ENCODE measurements around the gene TMEM59. TPM values are rescaled to one million over a fixed set of nuclear protein-coding genes. Genes with fewer than 3 reads are reported as not detected.
"Not testable (repeated sequence)": the region's sequence is repeated elsewhere in the genome, so short reads cannot be mapped to it uniquely, and the experiment has no call there.

The TMEM59 gene
- total RNA-seq, 1 donor from 2014 or later: 119 TPM

DNA sequence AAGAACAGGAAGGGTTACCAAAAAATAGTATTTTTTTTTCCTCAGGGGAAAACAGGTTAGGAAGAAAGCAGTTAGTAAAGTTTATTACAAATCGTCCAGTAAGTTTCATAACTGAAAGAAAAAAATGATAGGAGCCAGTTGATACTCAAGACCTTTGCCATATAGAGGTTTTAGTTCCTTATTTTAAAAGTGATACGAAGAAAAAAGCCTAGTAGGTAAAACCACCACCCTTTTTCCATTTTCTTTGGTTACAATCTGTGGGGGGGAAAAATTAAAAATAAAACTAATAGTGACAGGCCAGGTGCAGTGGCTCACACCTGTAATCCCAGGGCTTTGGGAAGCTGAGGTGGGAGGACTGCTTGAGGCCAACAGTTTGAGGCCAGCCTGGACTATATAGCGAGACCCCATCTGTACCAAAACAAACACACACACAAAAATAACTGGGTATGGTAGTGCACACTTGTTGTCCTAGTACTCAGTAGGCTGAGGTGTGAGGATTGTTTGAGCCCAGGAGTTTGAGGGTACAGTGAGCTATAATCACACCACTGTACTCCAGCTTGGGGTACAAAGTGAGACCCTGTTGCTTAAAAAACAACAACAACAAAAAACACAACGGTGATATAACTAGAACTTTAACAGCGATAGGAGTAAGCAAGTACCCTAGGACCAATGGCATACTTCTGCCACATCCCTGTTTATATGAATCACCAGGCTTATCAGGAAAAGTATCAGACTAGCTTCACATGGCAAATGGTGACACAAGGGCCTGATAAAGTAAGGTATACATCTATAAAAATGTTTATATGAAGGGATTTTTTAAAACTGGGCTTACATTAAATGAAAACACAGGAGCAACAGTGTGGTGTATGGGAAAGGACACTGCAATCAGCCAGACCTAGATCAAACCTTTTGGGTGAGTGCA lies 5.4 kb downstream of the TMEM59 start:
- Mint-ChIP-seq H3K27me3 (ENCODE audit: insufficient read depth) (no peaks in the 10 kb centered on the region), H3K4me3 (no peak overlapping the region), H3K27ac (no peak overlapping the region), H3K9me3 (no peaks in the 10 kb centered on the region), H3K36me3 (ENCODE audit: low read depth) (peaks cover 15% of the 10 kb centered on the region), H3K4me1 (ENCODE audit: low read depth) (no peaks in the 10 kb centered on the region)
- no peak for DNase-seq (ENCODE audit: low spot score)
- intact Hi-C loops (cut with micrococcal nuclease): no loop called here

DNA sequence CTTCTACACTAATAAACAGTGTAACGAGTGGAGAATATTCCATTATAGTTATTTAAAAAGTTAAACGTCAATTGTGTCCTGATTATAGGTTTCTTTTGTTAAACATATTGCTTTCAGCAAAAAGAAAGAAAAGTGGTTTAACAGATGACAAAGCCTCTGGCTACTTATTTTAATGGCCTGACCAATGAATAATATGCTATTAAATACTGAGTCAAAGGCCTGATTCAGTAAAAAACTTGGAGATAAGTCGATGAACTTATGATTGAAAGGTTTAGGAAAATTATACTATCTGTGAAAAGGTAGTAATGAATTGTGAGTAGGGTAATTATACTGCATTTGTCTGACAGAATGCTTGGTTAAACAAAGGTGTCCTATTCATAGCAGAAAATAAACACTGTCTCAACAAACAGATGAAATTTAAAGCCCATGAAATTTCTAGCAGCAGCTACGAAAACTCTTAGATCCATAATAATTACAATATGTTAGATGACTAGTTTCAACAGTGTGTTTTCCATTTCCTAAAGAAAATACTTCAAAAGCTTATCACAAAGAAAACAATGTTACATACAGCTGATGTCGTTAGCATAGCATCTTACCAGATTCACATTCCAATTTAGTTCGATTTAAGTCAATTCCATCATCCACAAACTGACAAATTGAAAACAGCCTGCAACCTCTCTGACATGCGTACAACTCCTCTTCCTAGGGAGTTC lies 6.2 kb downstream of the TMEM59 start:
- no peak overlapping the region for H3K4me3 Mint-ChIP-seq
- DNase-seq (ENCODE audit: low spot score): no peak
- H3K27ac Mint-ChIP-seq: no peak overlapping the region
- intact Hi-C loops (cut with micrococcal nuclease): no loop called here
- H3K9me3 Mint-ChIP-seq: no peaks in the 10 kb centered on the region
- H3K36me3 Mint-ChIP-seq (ENCODE audit: low read depth): peaks cover 20% of the 10 kb centered on the region
- H3K27me3 Mint-ChIP-seq (ENCODE audit: insufficient read depth): no peaks in the 10 kb centered on the region
- H3K4me1 Mint-ChIP-seq (ENCODE audit: low read depth): no peaks in the 10 kb centered on the region

DNA sequence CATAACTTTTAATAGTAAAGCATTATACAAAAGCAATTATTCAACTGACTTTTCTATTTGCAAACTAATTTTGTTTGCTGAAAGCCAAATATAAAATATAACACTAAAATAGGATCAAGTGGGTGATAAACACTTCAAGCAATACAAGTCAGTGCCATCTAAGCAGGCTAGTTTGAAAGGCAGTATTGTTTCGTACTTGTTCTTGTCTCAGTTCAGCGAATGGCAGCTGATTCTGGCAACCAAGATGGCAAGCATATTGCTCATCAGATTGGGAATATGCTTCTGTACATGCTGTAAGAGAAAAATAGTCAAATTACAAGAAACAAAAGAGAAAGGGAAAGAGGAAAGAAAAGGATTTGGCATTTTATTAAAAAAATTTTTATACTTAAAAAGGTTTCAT lies 7.5 kb downstream of the TMEM59 start:
- no peaks in the 10 kb centered on the region for H3K4me1 Mint-ChIP-seq (ENCODE audit: low read depth)
- no peak overlapping the region for H3K27ac Mint-ChIP-seq
- no peak for DNase-seq (ENCODE audit: low spot score)
- no peaks in the 10 kb centered on the region for H3K9me3 Mint-ChIP-seq
- no peaks in the 10 kb centered on the region for H3K27me3 Mint-ChIP-seq (ENCODE audit: insufficient read depth)
- intact Hi-C loops (cut with micrococcal nuclease): no loop called here
- no peak overlapping the region for H3K4me3 Mint-ChIP-seq
- peaks cover 22% of the 10 kb centered on the region for H3K36me3 Mint-ChIP-seq (ENCODE audit: low read depth)

DNA sequence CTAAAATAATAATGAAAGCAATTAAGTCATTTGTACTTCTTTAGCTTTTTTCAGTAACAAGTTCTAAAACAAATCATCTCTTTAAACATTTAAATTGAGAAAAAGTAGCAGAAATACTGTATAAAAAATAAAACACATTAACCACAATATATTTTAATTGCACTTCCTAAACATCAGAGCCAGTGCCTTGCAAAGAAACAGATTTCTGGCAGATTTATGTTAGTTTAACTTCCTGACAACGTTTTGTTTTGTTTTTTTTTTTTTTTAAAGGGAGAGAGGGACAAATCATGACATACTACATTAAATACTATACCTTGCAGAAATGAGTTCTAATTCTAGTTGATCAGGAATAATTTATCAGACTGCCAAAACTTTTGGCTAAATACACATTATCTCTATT lies 11.2 kb downstream of the TMEM59 start:
- intact Hi-C loops (cut with micrococcal nuclease): no loop called here
- Mint-ChIP-seq H3K27me3 (ENCODE audit: insufficient read depth) (no peaks in the 10 kb centered on the region), H3K4me1 (ENCODE audit: low read depth) (no peaks in the 10 kb centered on the region), H3K27ac (no peak overlapping the region), H3K36me3 (ENCODE audit: low read depth) (peaks cover 36% of the 10 kb centered on the region), H3K9me3 (no peaks in the 10 kb centered on the region), H3K4me3 (no peak overlapping the region)
- no peak for DNase-seq (ENCODE audit: low spot score)

DNA sequence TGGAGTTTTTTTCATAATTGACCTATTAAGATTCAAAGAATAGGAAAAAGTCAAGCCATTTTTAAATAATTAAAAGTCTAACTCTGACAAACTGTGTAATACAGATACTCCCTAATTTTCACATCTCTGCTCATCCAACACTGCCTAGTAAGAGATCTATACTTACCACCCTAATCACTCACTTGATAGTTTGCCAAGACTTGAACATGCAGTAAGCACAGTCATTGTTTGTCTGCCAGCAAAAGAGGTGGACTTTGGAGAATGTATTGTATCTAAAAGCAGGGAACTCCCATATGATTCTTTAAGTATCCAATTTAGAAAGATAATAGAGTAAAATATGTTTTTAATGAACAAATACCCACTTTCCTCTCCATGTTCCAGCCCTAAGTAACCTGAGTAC lies 15.5 kb downstream of the TMEM59 start:
- intact Hi-C loops (cut with micrococcal nuclease): no loop called here
- no peak for DNase-seq (ENCODE audit: low spot score)
- Mint-ChIP-seq H3K27me3 (ENCODE audit: insufficient read depth) (no peaks in the 10 kb centered on the region), H3K9me3 (no peaks in the 10 kb centered on the region), H3K27ac (no peak overlapping the region), H3K4me3 (no peak overlapping the region), H3K4me1 (ENCODE audit: low read depth) (no peaks in the 10 kb centered on the region), H3K36me3 (ENCODE audit: low read depth) (peaks cover 36% of the 10 kb centered on the region)

DNA sequence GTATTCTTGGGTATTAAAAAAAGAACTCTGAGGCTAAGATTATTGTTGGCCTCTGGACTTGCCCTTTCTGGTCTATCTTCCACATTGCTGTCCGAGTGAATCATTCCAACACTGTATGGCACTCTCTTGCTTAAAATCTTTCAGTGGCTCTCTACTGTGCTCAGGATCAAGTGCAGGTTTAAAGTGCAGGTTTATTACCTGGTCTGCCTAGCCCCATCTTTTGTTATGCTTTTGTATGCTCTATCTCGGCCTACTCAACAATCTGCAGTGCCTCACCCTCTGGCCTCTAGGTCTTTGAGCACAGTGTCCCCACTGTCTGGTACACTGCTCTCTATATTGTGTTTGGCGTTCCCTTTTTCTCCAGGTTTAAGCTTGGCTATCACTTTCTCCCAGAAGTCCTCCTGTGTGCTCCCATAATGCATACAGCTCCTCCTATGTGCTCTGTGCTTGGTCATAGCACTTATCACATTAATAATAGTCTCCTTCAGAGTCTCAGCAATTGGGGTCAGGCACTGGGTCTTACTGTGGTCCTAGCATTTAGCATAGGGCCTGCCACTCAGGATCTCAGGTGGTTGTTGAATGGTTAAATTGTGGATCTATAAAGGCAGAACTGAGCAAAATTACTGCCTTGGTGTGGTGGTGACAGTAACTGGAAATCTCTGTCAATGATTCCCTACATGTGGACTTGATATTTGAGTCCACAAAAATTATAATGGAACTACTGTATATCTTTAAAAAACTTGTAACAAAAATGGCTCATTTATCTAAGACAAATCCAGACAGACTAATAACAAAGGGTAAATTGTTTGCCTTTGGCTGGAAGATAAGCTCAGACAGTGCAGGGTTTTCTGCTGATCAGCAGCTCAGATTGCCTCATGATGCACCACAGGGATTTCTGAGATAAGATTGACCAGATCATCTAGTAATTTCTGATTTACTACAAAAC lies 24.4 kb downstream of the TMEM59 start:
- Mint-ChIP-seq H3K36me3 (ENCODE audit: low read depth) (peaks cover 13% of the 10 kb centered on the region), H3K4me1 (ENCODE audit: low read depth) (no peaks in the 10 kb centered on the region), H3K4me3 (no peak overlapping the region), H3K27me3 (ENCODE audit: insufficient read depth) (no peaks in the 10 kb centered on the region), H3K27ac (no peak overlapping the region), H3K9me3 (no peaks in the 10 kb centered on the region)
- intact Hi-C loops (cut with micrococcal nuclease): no loop called here
- DNase-seq (ENCODE audit: low spot score): no peak

DNA sequence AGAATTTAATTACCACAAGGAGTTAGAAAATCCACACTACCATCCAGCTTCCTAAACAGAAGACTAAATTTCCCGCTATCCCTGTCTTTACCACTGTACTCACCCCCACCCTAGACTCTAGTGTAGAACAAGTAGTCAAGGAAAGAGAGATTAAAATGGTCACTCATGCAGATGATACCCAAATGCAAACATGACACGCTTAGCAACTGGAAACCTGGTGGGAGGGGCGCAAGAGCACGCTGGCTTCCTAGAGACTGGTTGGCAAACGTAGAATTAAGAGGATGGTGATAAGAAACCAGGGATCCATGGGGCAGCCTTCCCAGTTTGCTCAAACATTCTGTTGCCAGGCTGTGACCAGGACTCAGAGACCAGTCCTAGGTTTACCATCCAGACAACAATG lies 25.2 kb downstream of the TMEM59 start:
- Mint-ChIP-seq H3K4me3 (no peak overlapping the region), H3K27me3 (ENCODE audit: insufficient read depth) (no peaks in the 10 kb centered on the region), H3K27ac (no peak overlapping the region), H3K4me1 (ENCODE audit: low read depth) (no peaks in the 10 kb centered on the region), H3K36me3 (ENCODE audit: low read depth) (peaks cover 13% of the 10 kb centered on the region), H3K9me3 (no peaks in the 10 kb centered on the region)
- DNase-seq (ENCODE audit: low spot score): no peak
- intact Hi-C loops (cut with micrococcal nuclease): no loop called here

DNA sequence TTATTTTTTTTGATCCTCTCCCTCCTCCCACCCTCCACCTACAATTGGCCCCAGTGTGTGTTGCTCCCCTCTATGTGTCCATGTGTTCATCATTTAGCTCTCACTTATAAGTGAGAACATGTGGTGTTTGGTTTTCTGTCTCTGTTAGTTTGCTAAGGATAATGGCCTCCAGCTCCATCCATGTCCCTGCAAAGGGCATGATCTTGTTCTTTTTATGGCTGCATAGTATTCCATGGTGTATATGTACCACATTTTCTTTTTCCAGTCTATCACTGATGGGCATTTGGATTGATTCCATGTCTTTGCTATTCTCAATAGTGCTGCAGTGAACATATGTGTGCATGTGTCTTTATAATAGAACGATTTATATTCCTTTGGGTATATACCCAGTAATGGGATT lies 28.2 kb downstream of the TMEM59 start:
- H3K9me3 Mint-ChIP-seq; H3K27ac Mint-ChIP-seq; intact Hi-C loops (cut with micrococcal nuclease); H3K36me3 Mint-ChIP-seq (ENCODE audit: low read depth); H3K4me1 Mint-ChIP-seq (ENCODE audit: low read depth); H3K27me3 Mint-ChIP-seq (ENCODE audit: insufficient read depth); H3K4me3 Mint-ChIP-seq; DNase-seq (ENCODE audit: low spot score): not testable (repeated sequence)

DNA sequence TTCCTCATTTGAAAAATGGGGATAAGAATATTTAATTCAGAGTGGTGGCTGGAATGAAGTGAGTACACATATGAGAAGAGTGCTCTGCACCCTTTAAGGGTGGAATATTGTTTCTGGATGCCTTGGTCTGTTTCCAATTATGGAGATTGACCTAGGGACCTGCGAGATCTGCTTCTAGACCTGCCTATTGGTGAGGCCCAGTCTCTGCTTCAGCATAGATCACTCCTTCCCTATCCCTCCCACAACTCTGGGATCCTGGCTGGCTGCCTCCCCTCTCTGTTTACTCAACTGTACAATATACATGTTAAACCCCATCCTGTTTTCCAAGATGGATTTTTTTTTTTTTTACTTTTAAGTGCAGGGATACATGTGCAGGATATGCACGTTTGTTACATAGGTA lies 28.6 kb downstream of the TMEM59 start:
- Mint-ChIP-seq H3K9me3 (no peaks in the 10 kb centered on the region), H3K27ac (no peak overlapping the region), H3K4me1 (ENCODE audit: low read depth) (no peaks in the 10 kb centered on the region), H3K27me3 (ENCODE audit: insufficient read depth) (no peaks in the 10 kb centered on the region), H3K36me3 (ENCODE audit: low read depth) (peaks cover 2% of the 10 kb centered on the region), H3K4me3 (no peak overlapping the region)
- no peak for DNase-seq (ENCODE audit: low spot score)
- intact Hi-C loops (cut with micrococcal nuclease): no loop called here

DNA sequence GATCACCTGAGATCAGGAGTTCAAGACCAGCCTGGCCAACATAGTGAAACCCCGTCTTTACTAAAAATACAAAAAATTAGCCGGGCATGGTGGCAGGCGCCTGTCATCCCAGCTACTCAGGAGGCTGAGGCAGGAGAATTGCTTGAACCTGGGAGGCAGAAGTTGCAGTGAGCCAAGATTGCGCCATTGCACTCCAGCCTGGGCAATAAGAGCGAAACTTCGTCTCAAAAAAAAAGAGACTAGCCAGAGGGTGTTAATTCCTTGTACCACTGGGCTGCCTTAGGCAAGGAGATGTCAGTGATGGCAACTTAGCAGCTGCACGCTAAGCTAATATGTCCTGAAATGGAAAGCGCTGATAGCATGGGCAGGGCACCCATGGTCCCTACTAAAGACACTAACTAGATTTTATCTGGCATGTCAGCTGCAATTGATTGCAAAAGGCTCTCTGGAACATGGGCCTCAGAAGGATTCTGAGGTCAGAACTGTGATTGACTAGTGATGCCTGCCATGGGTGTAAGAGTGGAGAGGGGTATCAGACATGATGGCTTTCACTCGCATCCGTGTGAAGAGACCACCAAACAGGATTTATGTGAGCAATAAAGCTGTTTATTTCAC lies 33.3 kb downstream of the TMEM59 start:
- H3K4me3 Mint-ChIP-seq; H3K27ac Mint-ChIP-seq; H3K36me3 Mint-ChIP-seq (ENCODE audit: low read depth); DNase-seq (ENCODE audit: low spot score); intact Hi-C loops (cut with micrococcal nuclease); H3K4me1 Mint-ChIP-seq (ENCODE audit: low read depth); H3K9me3 Mint-ChIP-seq; H3K27me3 Mint-ChIP-seq (ENCODE audit: insufficient read depth): not testable (repeated sequence)

DNA sequence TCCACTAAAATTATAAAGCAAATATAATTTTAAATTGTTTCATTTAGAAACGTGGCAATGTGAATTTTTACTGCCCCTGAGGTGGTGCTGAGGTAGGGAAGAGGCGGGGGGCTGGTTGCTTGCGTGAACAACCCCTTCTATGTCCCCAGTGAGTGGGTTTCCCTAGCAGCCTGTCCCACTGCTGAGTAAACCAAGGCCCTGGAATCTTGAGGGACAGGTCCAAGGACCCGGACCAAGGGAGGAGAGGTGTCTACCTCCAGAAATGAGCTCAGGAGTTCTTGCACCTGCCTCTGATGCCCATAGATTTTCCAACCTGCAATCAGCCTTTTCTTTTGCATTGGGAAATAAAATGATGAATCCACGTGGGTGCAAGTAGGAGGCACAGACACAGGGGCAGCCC lies 34.4 kb downstream of the TMEM59 start:
- H3K36me3 Mint-ChIP-seq (ENCODE audit: low read depth): no peaks in the 10 kb centered on the region
- intact Hi-C loops (cut with micrococcal nuclease): no loop called here
- DNase-seq (ENCODE audit: low spot score): no peak
- H3K27me3 Mint-ChIP-seq (ENCODE audit: insufficient read depth): no peaks in the 10 kb centered on the region
- no peak overlapping the region for H3K4me3 Mint-ChIP-seq
- no peaks in the 10 kb centered on the region for H3K4me1 Mint-ChIP-seq (ENCODE audit: low read depth)
- H3K9me3 Mint-ChIP-seq: no peaks in the 10 kb centered on the region
- no peak overlapping the region for H3K27ac Mint-ChIP-seq

DNA sequence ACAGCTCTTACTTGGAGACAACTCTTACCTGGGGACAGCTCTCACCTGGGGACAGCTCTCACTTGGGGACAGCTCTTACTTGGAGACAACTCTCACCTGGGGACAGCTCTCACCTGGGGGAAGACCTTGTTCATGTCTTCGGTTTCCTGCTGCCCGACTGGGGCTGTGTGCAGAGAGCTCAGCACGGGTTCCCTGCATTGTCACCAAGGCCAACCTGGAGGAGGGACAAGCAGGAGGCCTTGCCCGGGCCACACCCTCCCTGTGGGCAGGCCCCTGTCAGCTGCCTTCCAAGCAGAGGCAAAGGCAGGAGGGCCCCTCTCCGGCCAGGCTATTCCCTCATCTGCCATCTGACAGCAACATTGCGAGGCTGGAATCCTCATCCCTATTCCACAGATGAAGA lies 35.0 kb downstream of the TMEM59 start, which contains the start of gene LDLRAD1:
Gene LDLRAD1 (minus strand): TSS at position 208 of the 400 bp plus-strand sequence. CDS start 74 bp downstream, at position 134.
- Mint-ChIP-seq H3K9me3 (no peaks in the 10 kb centered on the region), H3K4me1 (ENCODE audit: low read depth) (no peaks in the 10 kb centered on the region), H3K27me3 (ENCODE audit: insufficient read depth) (no peaks in the 10 kb centered on the region), H3K36me3 (ENCODE audit: low read depth) (no peaks in the 10 kb centered on the region), H3K27ac (no peak within 1 kb of the TSS), H3K4me3 (no peak within 1 kb of the TSS)
- no peak for DNase-seq (ENCODE audit: low spot score)
- intact Hi-C loops (cut with micrococcal nuclease): no loop called here

Data from activated T-helper 1 cell treated with anti-CD3 and anti-CD28 coated beads, Interleukin-12 subunit alpha, Interleukin-12 subunit beta, Interleukin-2, Interleukin-4 antibody, amounts not matched to agents 30 ng/mL and 10 ng/mL and 1 ng/mL, durations not matched to agents 14 hours and 24 hours and 36 hours (primary cell).